ENCODE measurements around the gene NOTCH1. TPM values are rescaled to one million over a fixed set of nuclear protein-coding genes. Genes with fewer than 3 reads are reported as not detected.
A peak's percentile ranks its signal among the peaks of the same experiment; 100 is the strongest.

NOTCH1 gene
- total RNA-seq, 3 donors from 2014 or later (not counting 1 experiment from before 2014, with no cell fraction given): 126 to 228 (median 192) TPM

DNA sequence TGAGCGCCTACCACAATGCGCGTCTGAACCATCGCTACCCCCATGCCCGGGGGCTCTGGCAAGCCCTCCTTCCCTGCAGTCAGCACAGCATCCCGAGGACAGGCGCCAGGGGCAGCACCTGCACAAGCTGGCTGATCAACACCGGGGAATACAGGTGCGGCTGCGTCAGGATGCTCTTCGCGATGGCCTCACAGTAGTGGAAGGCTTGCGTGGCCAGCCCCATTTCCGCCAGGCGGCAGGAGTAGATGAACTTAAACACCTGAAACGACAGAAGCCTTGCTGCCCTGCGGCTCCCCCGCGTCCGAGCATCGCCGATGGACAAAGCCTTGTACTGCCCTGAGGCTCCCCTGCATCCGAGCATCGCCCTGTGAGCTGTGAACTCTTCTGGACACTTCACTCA is 88.5 kb downstream of the NOTCH1 start:
- intact Hi-C loops (cut with micrococcal nuclease): no loop called here
- DNase-seq: no peak
- no peaks in the 10 kb centered on the region for H3K4me1 ChIP-seq (ENCODE audit: control insufficient read depth, insufficient read depth, low read length)
- no peaks in the 10 kb centered on the region for H3K4me1 Mint-ChIP-seq
- H3K27ac ChIP-seq (ENCODE audit: low read length): no peak overlapping the region
- H3K36me3 Mint-ChIP-seq: no peaks in the 10 kb centered on the region
- H3K36me3 ChIP-seq (ENCODE audit: control insufficient read depth, insufficient read depth, low read length): peaks cover 82% of the 10 kb centered on the region
- no peaks in the 10 kb centered on the region for H3K27me3 ChIP-seq (ENCODE audit: control insufficient read depth, insufficient read depth, low read length)
- no peak for ATAC-seq
- no peaks in the 10 kb centered on the region for H3K27me3 Mint-ChIP-seq (ENCODE audit: low read depth in 2 of 2)
- H3K27ac Mint-ChIP-seq: no peak overlapping the region
- no peak overlapping the region for H3K4me3 Mint-ChIP-seq
- WGBS (ENCODE audit: insufficient coverage): 98% methylated on average over 24 of the region's 24 CpGs
- no peak overlapping the region for H3K4me3 ChIP-seq (ENCODE audit: low read length)
- H3K9me3 Mint-ChIP-seq: no peaks in the 10 kb centered on the region
- TF ChIP-seq CTCF (IDR thresholded peaks at IDR 0.05): no peak
- no peaks in the 10 kb centered on the region for H3K9me3 ChIP-seq (ENCODE audit: control insufficient read depth, insufficient read depth, low read length)

GRCh38 chr9:136456258-136456657 is 89.6 kb downstream of the NOTCH1 start:
- Mint-ChIP-seq H3K27ac (no peak overlapping the region), H3K4me1 (no peaks in the 10 kb centered on the region), H3K27me3 (ENCODE audit: low read depth in 2 of 2) (no peaks in the 10 kb centered on the region), H3K9me3 (no peaks in the 10 kb centered on the region), H3K4me3 (no peak overlapping the region), H3K36me3 (no peaks in the 10 kb centered on the region)
- ATAC-seq (no peak), DNase-seq (no peak)
- Histone ChIP-seq H3K27ac (ENCODE audit: low read length) (no peak overlapping the region), H3K27me3 (ENCODE audit: control insufficient read depth, insufficient read depth, low read length) (no peaks in the 10 kb centered on the region), H3K4me3 (ENCODE audit: low read length) (no peak overlapping the region), H3K9me3 (ENCODE audit: control insufficient read depth, insufficient read depth, low read length) (no peaks in the 10 kb centered on the region), H3K4me1 (ENCODE audit: control insufficient read depth, insufficient read depth, low read length) (no peaks in the 10 kb centered on the region), H3K36me3 (ENCODE audit: control insufficient read depth, insufficient read depth, low read length) (peaks cover 81% of the 10 kb centered on the region)
- intact Hi-C loops (cut with micrococcal nuclease): no loop called here
- 92% methylated on average over 9 of the region's 9 CpGs for WGBS (ENCODE audit: insufficient coverage)
- TF ChIP-seq CTCF (IDR thresholded peaks at IDR 0.05): no peak

DNA sequence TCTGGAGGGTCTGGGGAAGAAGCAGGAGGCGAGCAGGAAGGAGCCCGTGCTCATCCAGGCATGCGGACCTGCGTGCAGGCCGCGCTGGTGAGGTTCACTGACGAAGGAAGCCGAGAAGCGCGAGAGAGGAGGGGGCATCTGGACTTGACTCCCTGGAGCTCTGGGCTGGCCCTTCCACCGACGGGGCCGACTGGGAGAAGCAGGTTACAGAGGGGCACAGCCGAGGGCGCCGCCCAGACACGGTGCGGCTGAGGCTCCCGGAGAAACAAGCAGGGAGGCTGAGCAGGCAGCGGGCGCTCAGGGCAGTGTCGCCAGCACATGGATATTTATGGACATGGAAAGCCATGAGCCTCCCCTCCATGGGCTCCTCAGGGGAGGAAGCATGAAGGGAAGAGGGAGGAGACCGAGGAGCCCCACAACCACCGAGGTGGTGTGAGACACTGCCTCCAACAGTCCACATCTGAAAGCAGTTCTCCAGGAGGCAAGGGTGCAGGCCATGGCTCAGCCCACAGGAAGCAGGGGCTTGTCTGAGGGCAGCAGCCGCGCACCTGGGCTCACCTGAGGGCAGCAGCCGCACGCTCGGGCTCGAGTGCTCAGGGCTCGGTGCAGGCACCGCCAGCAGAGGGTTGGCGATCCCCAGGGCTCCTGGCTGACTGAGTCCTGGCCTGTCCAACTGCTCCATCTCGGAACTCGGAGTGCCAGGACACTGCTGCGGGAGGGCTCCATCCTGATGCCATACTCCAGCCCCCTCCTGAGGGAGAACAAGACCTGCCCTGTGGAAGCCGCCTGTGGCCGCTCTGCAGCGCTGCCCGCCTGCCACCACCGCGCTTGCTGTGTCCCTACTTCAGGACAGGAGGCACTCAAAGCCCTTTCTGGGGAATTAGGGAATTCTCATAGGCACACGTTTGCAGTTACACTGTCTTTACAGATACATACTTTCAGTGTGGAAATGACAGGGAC is 90.5 kb downstream of the NOTCH1 start:
- Mint-ChIP-seq H3K9me3 (no peaks in the 10 kb centered on the region), H3K4me3 (no peak overlapping the region), H3K27ac (no peak overlapping the region), H3K27me3 (ENCODE audit: low read depth in 2 of 2) (no peaks in the 10 kb centered on the region), H3K36me3 (no peaks in the 10 kb centered on the region), H3K4me1 (no peaks in the 10 kb centered on the region)
- intact Hi-C loops (cut with micrococcal nuclease): no loop called here
- H3K27ac ChIP-seq (ENCODE audit: low read length): no peak overlapping the region
- DNase-seq (no peak), ATAC-seq (peak in 2 of 3 donors; percentile 17 to 23)
- H3K4me3 ChIP-seq (ENCODE audit: low read length): no peak overlapping the region
- 95% methylated on average over 43 of the region's 43 CpGs for WGBS (ENCODE audit: insufficient coverage)
- H3K36me3 ChIP-seq (ENCODE audit: control insufficient read depth, insufficient read depth, low read length): peaks cover 82% of the 10 kb centered on the region
- no peaks in the 10 kb centered on the region for H3K9me3 ChIP-seq (ENCODE audit: control insufficient read depth, insufficient read depth, low read length)
- H3K27me3 ChIP-seq (ENCODE audit: control insufficient read depth, insufficient read depth, low read length): no peaks in the 10 kb centered on the region
- TF ChIP-seq CTCF (IDR thresholded peaks at IDR 0.05): no peak
- H3K4me1 ChIP-seq (ENCODE audit: control insufficient read depth, insufficient read depth, low read length): no peaks in the 10 kb centered on the region
